ENCODE data around the gene ASB6.
"Not testable (repeated sequence)": the region's sequence is repeated elsewhere in the genome, so short reads cannot be mapped to it uniquely, and the experiment has no call there.

DNA sequence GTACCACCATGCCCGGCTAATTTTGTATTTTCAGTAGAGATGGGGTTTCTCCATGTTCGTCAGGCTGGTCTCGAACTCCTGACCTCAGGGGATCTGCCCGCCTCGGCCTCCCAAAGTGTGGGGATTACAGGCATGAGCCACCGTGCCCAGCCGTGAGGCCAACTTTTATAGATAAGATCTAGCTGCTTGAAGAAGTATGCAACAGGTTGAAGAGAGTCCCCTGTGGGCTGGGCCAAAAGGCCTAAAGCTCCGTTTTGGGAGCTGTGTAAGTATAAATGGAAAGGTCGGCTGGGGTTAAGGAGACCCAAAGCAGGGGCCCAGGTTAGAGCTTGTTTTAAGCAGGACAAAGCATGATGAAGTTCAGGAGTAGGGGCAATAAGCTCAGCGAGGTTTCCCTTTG is 49.2 kb downstream of the ASB6 start:
- not testable (repeated sequence) for TF ChIP-seq JUN, ZNF121 (CRISPR knock-in tag; IDR thresholded peaks at IDR 0.05)
- TF ChIP-seq, protein P1, sequence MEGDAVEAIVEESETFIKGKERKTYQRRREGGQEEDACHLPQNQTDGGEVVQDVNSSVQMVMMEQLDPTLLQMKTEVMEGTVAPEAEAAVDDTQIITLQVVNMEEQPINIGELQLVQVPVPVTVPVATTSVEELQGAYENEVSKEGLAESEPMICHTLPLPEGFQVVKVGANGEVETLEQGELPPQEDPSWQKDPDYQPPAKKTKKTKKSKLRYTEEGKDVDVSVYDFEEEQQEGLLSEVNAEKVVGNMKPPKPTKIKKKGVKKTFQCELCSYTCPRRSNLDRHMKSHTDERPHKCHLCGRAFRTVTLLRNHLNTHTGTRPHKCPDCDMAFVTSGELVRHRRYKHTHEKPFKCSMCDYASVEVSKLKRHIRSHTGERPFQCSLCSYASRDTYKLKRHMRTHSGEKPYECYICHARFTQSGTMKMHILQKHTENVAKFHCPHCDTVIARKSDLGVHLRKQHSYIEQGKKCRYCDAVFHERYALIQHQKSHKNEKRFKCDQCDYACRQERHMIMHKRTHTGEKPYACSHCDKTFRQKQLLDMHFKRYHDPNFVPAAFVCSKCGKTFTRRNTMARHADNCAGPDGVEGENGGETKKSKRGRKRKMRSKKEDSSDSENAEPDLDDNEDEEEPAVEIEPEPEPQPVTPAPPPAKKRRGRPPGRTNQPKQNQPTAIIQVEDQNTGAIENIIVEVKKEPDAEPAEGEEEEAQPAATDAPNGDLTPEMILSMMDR (IDR thresholded peaks at IDR 0.05), result not testable (repeated sequence)
- TF ChIP-seq, protein P2, sequence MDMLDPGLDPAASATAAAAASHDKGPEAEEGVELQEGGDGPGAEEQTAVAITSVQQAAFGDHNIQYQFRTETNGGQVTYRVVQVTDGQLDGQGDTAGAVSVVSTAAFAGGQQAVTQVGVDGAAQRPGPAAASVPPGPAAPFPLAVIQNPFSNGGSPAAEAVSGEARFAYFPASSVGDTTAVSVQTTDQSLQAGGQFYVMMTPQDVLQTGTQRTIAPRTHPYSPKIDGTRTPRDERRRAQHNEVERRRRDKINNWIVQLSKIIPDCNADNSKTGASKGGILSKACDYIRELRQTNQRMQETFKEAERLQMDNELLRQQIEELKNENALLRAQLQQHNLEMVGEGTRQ (CRISPR knock-in tag; IDR thresholded peaks at IDR 0.05), result not testable (repeated sequence)
